ENCODE measurements around the gene NINJ1. TPM values are rescaled to one million over a fixed set of nuclear protein-coding genes. Genes with fewer than 3 reads are reported as not detected.
A peak's percentile ranks its signal among the peaks of the same experiment; 100 is the strongest.

The NINJ1 gene
- total and polyA plus RNA-seq, 8 donors = 9.3 to 153 (median 34.6) TPM

- peaks cover 0 to 12% (median 6%) of the 10 kb centered on the region in 4 donors for H3K36me3 ChIP-seq
- intact Hi-C loops (cut with DNase I; ENCODE audit: low total_unique reads) = no loop called here
- no peak overlapping the region for H3K27ac ChIP-seq
- WGBS, 5 donors = 93 to 97% (median 97%) methylated on average over 4 of the region's 4 CpGs
- no peak for TF ChIP-seq POLR2AphosphoS5 (IDR thresholded peaks at IDR 0.05)
- TF ChIP-seq CTCF (IDR thresholded peaks at IDR 0.05) = no peak
- TF ChIP-seq EP300 (IDR thresholded peaks at IDR 0.05) = no peak
- TF ChIP-seq POLR2A (IDR thresholded peaks at IDR 0.05) = no peak
- no peak for DNase-seq
- peaks cover 0 to 12% (median 9%) of the 10 kb centered on the region in 4 donors for H3K4me1 ChIP-seq
- peaks cover 0 to 13% (median 0%) of the 10 kb centered on the region in 4 donors for H3K9me3 ChIP-seq
- no peaks in the 10 kb centered on the region for H3K27me3 ChIP-seq
- no peak overlapping the region for H3K4me3 ChIP-seq
These were observed 45.4 kb downstream of the NINJ1 start for GRCh38 chr9:93088656-93089015.

GRCh38 chr9:93087971-93088655, 45.9 kb downstream of the NINJ1 start:
- WGBS, 5 donors = 89 to 99% (median 98%) methylated on average over 12 of the region's 12 CpGs
- Histone ChIP-seq H3K4me3 (no peak overlapping the region), H3K9me3 (peaks cover 0 to 13% (median 0%) of the 10 kb centered on the region in 4 donors), H3K27me3 (no peaks in the 10 kb centered on the region), H3K27ac (no peak overlapping the region), H3K4me1 (peaks cover 0 to 10% (median 4%) of the 10 kb centered on the region in 4 donors), H3K36me3 (peaks cover 0 to 12% (median 6%) of the 10 kb centered on the region in 4 donors)
- no peak for DNase-seq
- intact Hi-C loops (cut with DNase I; ENCODE audit: low total_unique reads) = no loop called here
- TF ChIP-seq CTCF (IDR thresholded peaks at IDR 0.05) = no peak
- TF ChIP-seq POLR2A (IDR thresholded peaks at IDR 0.05) = no peak
- TF ChIP-seq EP300 (IDR thresholded peaks at IDR 0.05) = no peak
- no peak for TF ChIP-seq POLR2AphosphoS5 (IDR thresholded peaks at IDR 0.05)

GRCh38 chr9:93086447-93087224, 47.4 kb downstream of the NINJ1 start:
- peaks cover 0 to 9% (median 0%) of the 10 kb centered on the region in 4 donors for H3K4me1 ChIP-seq
- no peaks in the 10 kb centered on the region for H3K27me3 ChIP-seq
- TF ChIP-seq CTCF (IDR thresholded peaks at IDR 0.05) = no peak
- TF ChIP-seq POLR2AphosphoS5 (IDR thresholded peaks at IDR 0.05) = no peak
- TF ChIP-seq POLR2A (IDR thresholded peaks at IDR 0.05) = no peak
- no peak for TF ChIP-seq EP300 (IDR thresholded peaks at IDR 0.05)
- peaks cover 0 to 12% (median 6%) of the 10 kb centered on the region in 4 donors for H3K36me3 ChIP-seq
- WGBS, 5 donors = 67 to 89% (median 82%) methylated on average over 8 of the region's 8 CpGs
- intact Hi-C loops (cut with DNase I; ENCODE audit: low total_unique reads) = no loop called here
- H3K27ac ChIP-seq = peak overlapping the region in 1 of 5 donors; percentile 47
- peak in 1 of 2 donors; percentile 61 for DNase-seq
- H3K4me3 ChIP-seq = no peak overlapping the region
- H3K9me3 ChIP-seq = peaks cover 0 to 11% (median 0%) of the 10 kb centered on the region in 4 donors

- H3K27ac ChIP-seq = no peak overlapping the region
- H3K9me3 ChIP-seq = peaks cover 0 to 1% (median 0%) of the 10 kb centered on the region in 4 donors
- H3K36me3 ChIP-seq = peaks cover 0 to 12% (median 6%) of the 10 kb centered on the region in 4 donors
- intact Hi-C loops (cut with DNase I; ENCODE audit: low total_unique reads) = no loop called here
- no peak overlapping the region for H3K4me3 ChIP-seq
- no peaks in the 10 kb centered on the region for H3K27me3 ChIP-seq
- H3K4me1 ChIP-seq = peaks cover 0 to 9% (median 0%) of the 10 kb centered on the region in 4 donors
- TF ChIP-seq POLR2A (IDR thresholded peaks at IDR 0.05) (no peak), POLR2AphosphoS5 (IDR thresholded peaks at IDR 0.05) (no peak), CTCF (IDR thresholded peaks at IDR 0.05) (no peak), EP300 (IDR thresholded peaks at IDR 0.05) (no peak)
- WGBS, 5 donors = 96 to 100% (median 97%) methylated on average over 4 of the region's 4 CpGs
- peak in 1 of 2 donors; percentile 5 for DNase-seq
These were observed 48.4 kb downstream of the NINJ1 start for GRCh38 chr9:93085676-93086075.
